Neuron (in vitro differentiated cells): Measurements from ENCODE around the gene XRCC3.

Source experiments
- H2AFZ ChIP-seq: one replicate; pipeline ENCODE4 v1.6.1; 2013; ENCODE audit warnings: low read depth, mild to moderate bottlenecking, inconsistent platforms, low read length, moderate library complexity
- H3K27me3 ChIP-seq: one replicate; pipeline ENCODE4 v1.6.1; 2013; ENCODE audit warnings: low read length; ENCODE audit not compliant: insufficient read depth
- H3K36me3 ChIP-seq: one replicate; pipeline ENCODE4 v1.6.1; 2013; ENCODE audit warnings: low read length; ENCODE audit not compliant: insufficient read depth
- H3K4me1 ChIP-seq: one replicate; pipeline ENCODE4 v1.6.1; 2013; ENCODE audit warnings: low read length; ENCODE audit not compliant: insufficient read depth
- H3K4me3 ChIP-seq: 2 replicates; pipeline ENCODE4 v1.5.1; 2013; ENCODE audit warnings: mild to moderate bottlenecking, low read length, moderate library complexity
- H3K9me3 ChIP-seq: one replicate; pipeline ENCODE4 v1.6.1; 2013; ENCODE audit warnings: low read length

The XRCC3 gene

DNA sequence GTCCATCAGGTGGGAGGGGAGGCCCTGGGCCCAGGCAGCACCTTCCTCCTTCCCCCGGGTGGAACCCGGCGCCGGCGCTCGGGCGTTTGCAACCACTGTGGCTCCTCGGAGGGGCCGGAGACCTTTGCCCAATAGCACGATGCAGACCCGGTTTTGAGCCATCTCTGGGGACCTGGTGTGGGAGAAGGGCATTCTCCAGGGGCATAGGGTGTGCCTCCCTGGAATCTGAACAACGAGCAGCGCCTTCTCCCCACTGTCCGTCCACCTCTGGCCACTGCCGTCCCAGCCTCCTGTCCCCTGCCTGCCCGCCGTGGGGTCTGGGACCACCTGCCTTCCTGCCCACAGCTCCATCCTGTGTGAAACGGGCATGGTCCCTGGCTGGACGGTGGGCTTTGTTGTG, 12.9 kb upstream of the XRCC3 start:
- Histone ChIP-seq H3K4me1 (no peaks in the 10 kb centered on the region), H3K27me3 (no peaks in the 10 kb centered on the region), H3K4me3 (no peak overlapping the region), H2AFZ (no peak overlapping the region), H3K36me3 (peaks cover 51% of the 10 kb centered on the region), H3K9me3 (no peaks in the 10 kb centered on the region)

DNA sequence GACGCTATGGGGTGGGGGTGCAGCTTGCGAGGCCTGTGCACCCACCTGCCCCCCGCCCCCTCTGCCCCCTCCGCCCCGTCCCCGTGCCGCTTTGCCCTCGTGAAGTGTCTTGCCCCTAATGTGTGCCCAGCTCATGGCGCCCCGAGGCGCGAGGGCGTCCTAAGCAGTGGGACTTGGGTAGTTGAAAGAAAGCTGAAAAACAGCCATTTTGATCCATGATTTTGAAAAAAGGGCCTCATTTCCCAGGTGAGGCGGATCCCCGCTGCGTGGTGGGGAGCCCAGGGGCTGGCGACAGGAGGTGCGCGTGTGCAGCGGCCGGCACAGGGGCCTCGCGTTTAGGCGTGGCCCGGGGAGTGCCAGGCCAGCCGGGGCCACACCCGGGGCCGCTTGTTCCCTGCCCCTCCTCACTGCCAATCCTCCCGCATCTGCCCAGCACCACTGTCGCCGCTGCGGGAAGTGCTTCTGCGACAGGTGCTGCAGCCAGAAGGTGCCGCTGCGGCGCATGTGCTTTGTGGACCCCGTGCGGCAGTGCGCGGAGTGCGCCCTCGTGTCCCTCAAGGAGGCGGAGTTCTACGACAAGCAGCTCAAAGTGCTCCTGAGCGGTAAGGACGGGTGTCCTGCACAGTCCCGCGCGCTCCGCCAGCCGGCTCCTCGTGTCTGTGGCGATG, 12.2 kb upstream of the XRCC3 start:
- peaks cover 46% of the 10 kb centered on the region for H3K36me3 ChIP-seq
- H3K9me3 ChIP-seq: no peaks in the 10 kb centered on the region
- no peaks in the 10 kb centered on the region for H3K4me1 ChIP-seq
- H3K27me3 ChIP-seq: no peaks in the 10 kb centered on the region
- H3K4me3 ChIP-seq: no peak overlapping the region
- no peak overlapping the region for H2AFZ ChIP-seq

DNA sequence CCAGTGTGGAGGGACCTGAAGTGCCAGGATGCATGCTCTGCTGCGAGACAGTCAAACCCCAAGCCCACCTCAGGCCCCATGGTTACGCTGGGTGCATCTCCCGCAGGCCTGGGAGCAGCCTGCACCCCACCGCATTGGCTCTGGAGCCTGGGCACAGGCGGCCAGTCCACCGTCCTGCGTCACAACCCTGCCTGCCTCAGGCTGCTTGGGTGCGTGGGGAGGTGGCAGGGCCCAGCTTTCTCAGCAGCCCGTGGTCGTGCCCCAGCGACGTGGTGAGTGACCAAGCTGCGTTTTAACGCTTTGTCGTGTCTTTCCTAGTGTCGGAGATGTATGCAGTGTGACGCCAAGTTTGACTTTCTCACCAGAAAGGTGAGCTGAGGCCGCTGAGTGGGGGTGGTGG, 11.2 kb upstream of the XRCC3 start:
- no peaks in the 10 kb centered on the region for H3K27me3 ChIP-seq
- H3K9me3 ChIP-seq: no peaks in the 10 kb centered on the region
- no peak overlapping the region for H2AFZ ChIP-seq
- H3K4me1 ChIP-seq: no peaks in the 10 kb centered on the region
- H3K4me3 ChIP-seq: no peak overlapping the region
- H3K36me3 ChIP-seq: peaks cover 43% of the 10 kb centered on the region

- H2AFZ ChIP-seq: no peak overlapping the region
- no peaks in the 10 kb centered on the region for H3K4me1 ChIP-seq
- H3K27me3 ChIP-seq: no peaks in the 10 kb centered on the region
- H3K4me3 ChIP-seq: no peak overlapping the region
- peaks cover 42% of the 10 kb centered on the region for H3K36me3 ChIP-seq
- H3K9me3 ChIP-seq: no peaks in the 10 kb centered on the region
Observed at GRCh38 chr14:103725739-103726395, 10.6 kb upstream of the XRCC3 start.

DNA sequence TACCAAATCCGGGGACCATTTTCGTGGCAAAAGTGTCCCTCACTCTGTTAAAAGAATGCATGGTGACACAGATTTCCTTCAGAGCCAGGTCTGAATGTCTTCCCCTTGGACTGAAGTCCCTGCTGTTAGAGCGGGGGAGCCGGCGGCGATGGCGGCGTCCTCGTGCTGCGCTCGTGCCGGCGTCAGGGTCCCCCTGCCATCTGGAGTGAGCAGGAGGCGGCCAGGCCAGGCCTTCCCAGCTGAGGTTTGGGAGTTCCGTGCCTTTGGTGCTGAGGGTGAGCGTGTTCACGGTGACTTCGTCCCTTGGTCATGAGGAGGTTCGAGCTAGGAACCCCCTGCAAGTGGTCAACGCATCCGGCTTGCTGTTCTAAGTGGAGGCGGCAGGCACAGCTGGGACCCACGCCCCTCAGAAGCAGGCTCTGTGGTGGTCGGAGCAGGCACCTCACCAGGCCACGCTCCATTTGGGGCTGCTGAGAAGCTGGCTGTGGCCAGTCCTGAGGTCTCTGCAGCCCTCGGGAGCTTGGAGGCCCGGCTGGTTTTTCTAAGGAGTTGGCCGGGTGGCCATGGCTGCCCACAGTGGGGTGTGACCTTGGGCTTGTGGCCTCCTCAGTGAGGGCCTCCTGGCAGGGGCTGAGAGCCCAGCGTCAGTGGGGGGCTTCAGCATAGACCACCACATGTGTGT, 9.9 kb upstream of the XRCC3 start:
- H3K4me3 ChIP-seq: no peak overlapping the region
- peaks cover 36% of the 10 kb centered on the region for H3K36me3 ChIP-seq
- no peaks in the 10 kb centered on the region for H3K9me3 ChIP-seq
- H3K27me3 ChIP-seq: no peaks in the 10 kb centered on the region
- no peaks in the 10 kb centered on the region for H3K4me1 ChIP-seq
- no peak overlapping the region for H2AFZ ChIP-seq

- H2AFZ ChIP-seq: no peak overlapping the region
- H3K4me1 ChIP-seq: no peaks in the 10 kb centered on the region
- peaks cover 25% of the 10 kb centered on the region for H3K36me3 ChIP-seq
- H3K4me3 ChIP-seq: no peak overlapping the region
- no peaks in the 10 kb centered on the region for H3K9me3 ChIP-seq
- H3K27me3 ChIP-seq: no peaks in the 10 kb centered on the region
Observed at GRCh38 chr14:103724116-103724515, 8.9 kb upstream of the XRCC3 start.

DNA sequence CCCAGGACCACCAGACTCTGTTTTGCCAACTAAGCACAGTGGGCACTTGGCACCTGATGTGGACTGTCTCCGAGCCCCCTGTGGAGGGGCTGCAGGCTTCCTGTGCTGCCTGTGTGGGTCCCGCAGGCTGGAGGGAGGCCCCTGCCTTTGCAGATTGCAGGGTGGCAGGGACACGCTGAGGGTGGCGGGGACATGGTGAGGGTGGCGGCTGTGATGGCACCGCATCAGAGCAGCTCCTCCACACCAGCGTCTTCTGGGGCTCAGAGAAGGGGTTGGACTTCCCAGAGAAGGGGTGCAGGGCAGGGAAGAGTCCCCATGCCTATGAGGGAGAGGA, 8.5 kb upstream of the XRCC3 start:
- H3K36me3 ChIP-seq: peaks cover 21% of the 10 kb centered on the region
- no peak overlapping the region for H3K4me3 ChIP-seq
- no peaks in the 10 kb centered on the region for H3K27me3 ChIP-seq
- H2AFZ ChIP-seq: no peak overlapping the region
- no peaks in the 10 kb centered on the region for H3K9me3 ChIP-seq
- H3K4me1 ChIP-seq: no peaks in the 10 kb centered on the region

GRCh38 chr14:103721334-103722120, 6.3 kb upstream of the XRCC3 start:
- peaks cover 12% of the 10 kb centered on the region for H3K36me3 ChIP-seq
- H3K9me3 ChIP-seq: peaks cover 3% of the 10 kb centered on the region
- no peaks in the 10 kb centered on the region for H3K27me3 ChIP-seq
- peaks cover 9% of the 10 kb centered on the region for H3K4me1 ChIP-seq
- H2AFZ ChIP-seq: no peak overlapping the region
- H3K4me3 ChIP-seq: no peak overlapping the region

GRCh38 chr14:103719751-103720150, 4.5 kb upstream of the XRCC3 start:
- peaks cover 11% of the 10 kb centered on the region for H3K4me1 ChIP-seq
- peaks cover 2% of the 10 kb centered on the region for H3K36me3 ChIP-seq
- no peaks in the 10 kb centered on the region for H3K27me3 ChIP-seq
- peaks cover 3% of the 10 kb centered on the region for H3K9me3 ChIP-seq
- no peak overlapping the region for H2AFZ ChIP-seq
- H3K4me3 ChIP-seq: no peak overlapping the region

- Histone ChIP-seq H3K9me3 (peaks cover 3% of the 10 kb centered on the region), H2AFZ (no peak overlapping the region), H3K4me1 (peaks cover 21% of the 10 kb centered on the region), H3K36me3 (peaks cover 2% of the 10 kb centered on the region), H3K4me3 (no peak overlapping the region), H3K27me3 (no peaks in the 10 kb centered on the region)
Observed at GRCh38 chr14:103718572-103718971, 3.3 kb upstream of the XRCC3 start.

- peak overlapping the region; percentile 48 for H3K4me3 ChIP-seq
- H3K27me3 ChIP-seq: no peaks in the 10 kb centered on the region
- H3K36me3 ChIP-seq: peaks cover 12% of the 10 kb centered on the region
- H3K9me3 ChIP-seq: peaks cover 3% of the 10 kb centered on the region
- H2AFZ ChIP-seq: no peak overlapping the region
- peaks cover 21% of the 10 kb centered on the region for H3K4me1 ChIP-seq
Observed at GRCh38 chr14:103716899-103717411, 1.7 kb upstream of the XRCC3 start.

GRCh38 chr14:103716091-103716801, 995 bp upstream of the XRCC3 start:
- Histone ChIP-seq H3K4me1 (peaks cover 23% of the 10 kb centered on the region), H3K4me3 (peak overlapping the region; percentile 48), H3K27me3 (no peaks in the 10 kb centered on the region), H3K9me3 (peaks cover 3% of the 10 kb centered on the region), H2AFZ (no peak overlapping the region), H3K36me3 (peaks cover 16% of the 10 kb centered on the region)
